ENCODE data around the gene CDKL4.
"Not testable (repeated sequence)": the region's sequence is repeated elsewhere in the genome, so short reads cannot be mapped to it uniquely, and the experiment has no call there.

Gene CDKL4

GRCh38 chr2:39178756-39179155 lies 65.0 kb downstream of the CDKL4 start:
- DNase-seq (ENCODE audit: low read depth) = no peak

GRCh38 chr2:39176997-39177396 lies 66.8 kb downstream of the CDKL4 start:
- DNase-seq (ENCODE audit: low read depth) = no peak

- no peak for DNase-seq (ENCODE audit: low read depth)
Observed at GRCh38 chr2:39175026-39175812, 68.6 kb downstream of the CDKL4 start.

- DNase-seq (ENCODE audit: low read depth) = no peak
Observed at GRCh38 chr2:39174022-39174421, 69.7 kb downstream of the CDKL4 start.

GRCh38 chr2:39172047-39172706 lies 71.6 kb downstream of the CDKL4 start:
- DNase-seq (ENCODE audit: low read depth) = not testable (repeated sequence)

GRCh38 chr2:39171621-39172020 lies 72.1 kb downstream of the CDKL4 start:
- no peak for DNase-seq (ENCODE audit: low read depth)

GRCh38 chr2:39164089-39164488 lies 79.7 kb downstream of the CDKL4 start:
- no peak for DNase-seq (ENCODE audit: low read depth)

GRCh38 chr2:39160982-39161381 lies 82.8 kb downstream of the CDKL4 start:
- DNase-seq (ENCODE audit: low read depth) = no peak

- no peak for DNase-seq (ENCODE audit: low read depth)
Observed at GRCh38 chr2:39159283-39159682, 84.5 kb downstream of the CDKL4 start.

- DNase-seq (ENCODE audit: low read depth) = no peak
Observed at GRCh38 chr2:39158351-39158750, 85.4 kb downstream of the CDKL4 start.

- DNase-seq (ENCODE audit: low read depth) = no peak
Observed at GRCh38 chr2:39156846-39157245, 86.9 kb downstream of the CDKL4 start.

GRCh38 chr2:39156107-39156506 lies 87.7 kb downstream of the CDKL4 start:
- no peak for DNase-seq (ENCODE audit: low read depth)

- DNase-seq (ENCODE audit: low read depth) = not testable (repeated sequence)
Observed at GRCh38 chr2:39155573-39155972, 88.2 kb downstream of the CDKL4 start.

- no peak for DNase-seq (ENCODE audit: low read depth)
Observed at GRCh38 chr2:39154944-39155343, 88.8 kb downstream of the CDKL4 start.

GRCh38 chr2:39153312-39153711 lies 90.5 kb downstream of the CDKL4 start:
- no peak for DNase-seq (ENCODE audit: low read depth)

GRCh38 chr2:39152504-39152903 lies 91.3 kb downstream of the CDKL4 start:
- no peak for DNase-seq (ENCODE audit: low read depth)

GRCh38 chr2:39150890-39151497 lies 92.8 kb downstream of the CDKL4 start:
- DNase-seq (ENCODE audit: low read depth) = no peak

GRCh38 chr2:39150102-39150562 lies 93.6 kb downstream of the CDKL4 start:
- no peak for DNase-seq (ENCODE audit: low read depth)

GRCh38 chr2:39146630-39147029 lies 97.1 kb downstream of the CDKL4 start:
- no peak for DNase-seq (ENCODE audit: low read depth)

- no peak for DNase-seq (ENCODE audit: low read depth)
Observed at GRCh38 chr2:39145906-39146421, 97.8 kb downstream of the CDKL4 start.

- no peak for DNase-seq (ENCODE audit: low read depth)
Observed at GRCh38 chr2:39144416-39144815, 99.4 kb downstream of the CDKL4 start.

GRCh38 chr2:39142904-39143605 lies 100.7 kb downstream of the CDKL4 start:
- DNase-seq (ENCODE audit: low read depth) = no peak

Data from EH (cell line).